Activated CD4-positive, alpha-beta T cell treated with anti-CD3 and anti-CD28 coated beads, Interleukin-2, amount 10 ng/mL, durations not matched to agents 24 days and 14 days (primary cell): ENCODE results near the gene PRKCH. TPM values are rescaled to one million over a fixed set of nuclear protein-coding genes. Genes with fewer than 3 reads are reported as not detected.

Experiments
- DNase-seq: peaks from one replicate; pipeline ENCODE4 v3.0.0; 2022
- H3K27ac Mint-ChIP-seq: one replicate; pipeline ENCODE4 v1.8.0; 2022; ENCODE audit warnings: mild to moderate bottlenecking, mixed read lengths
- H3K27me3 Mint-ChIP-seq: one replicate; pipeline ENCODE4 v1.8.0; 2022; ENCODE audit warnings: mixed read lengths
- H3K36me3 Mint-ChIP-seq: one replicate; pipeline ENCODE4 v1.8.0; 2022; ENCODE audit warnings: low read depth, mild to moderate bottlenecking, mixed read lengths
- H3K4me1 Mint-ChIP-seq: one replicate; pipeline ENCODE4 v1.8.0; 2021; ENCODE audit warnings: mixed read lengths
- H3K4me3 Mint-ChIP-seq: one replicate; pipeline ENCODE4 v1.8.0; 2022; ENCODE audit warnings: mild to moderate bottlenecking, moderate library complexity, mixed read lengths
- H3K9me3 Mint-ChIP-seq: one replicate; pipeline ENCODE4 v1.8.0; 2021; ENCODE audit warnings: mixed read lengths
- intact Hi-C: fragments of 100-400 bp; cut with micrococcal nuclease; formaldehyde crosslinking; loops from one replicate; pipeline ENCODE4 v1.15.1; 2023
- total RNA-seq: library from RNA; stranded (reverse); gene quantifications from 2 replicates; pipeline ENCODE4 v1.2.3, GENCODE V29; 2022

Gene PRKCH
- total RNA-seq, 1 donor from 2014 or later, result 118 TPM

DNA sequence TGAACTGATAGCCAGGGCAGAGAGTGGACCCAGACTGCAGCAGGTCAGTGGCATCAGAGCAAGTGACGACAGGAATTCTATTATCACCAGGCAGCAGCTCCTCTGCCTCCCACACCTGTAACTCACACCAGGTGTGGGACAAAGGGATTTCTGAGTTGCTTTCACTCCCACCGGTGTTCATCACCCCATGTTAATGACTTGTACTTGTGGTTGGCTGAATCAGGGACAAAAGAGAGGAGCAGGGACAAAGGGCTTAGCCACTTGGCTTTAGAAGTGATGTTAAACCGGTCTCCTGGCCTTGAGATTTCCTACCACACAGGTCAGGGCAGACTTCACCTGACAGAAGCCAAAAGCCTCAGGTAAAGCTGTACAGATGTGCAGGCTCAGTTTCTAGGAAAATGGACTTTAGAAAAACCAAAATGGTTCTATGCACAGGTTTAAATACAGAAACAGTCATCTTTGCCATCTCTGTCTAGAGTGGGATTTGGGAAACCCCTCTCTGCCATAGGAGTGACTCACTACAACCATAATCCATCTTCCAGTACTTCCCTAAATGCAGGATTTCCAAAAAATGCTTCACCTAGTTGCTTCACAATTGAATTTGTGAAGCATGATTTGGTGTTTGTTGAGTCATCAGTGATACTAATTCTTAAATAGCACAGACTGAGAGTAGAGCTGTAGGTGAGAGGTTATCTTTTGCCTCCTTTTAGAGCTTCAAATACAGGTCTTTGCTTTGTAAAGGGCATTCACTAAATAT, 158.5 kb downstream of the PRKCH start:
- intact Hi-C loops, result loop anchor here (1.0 to 10.0 kb wide), 2 partner anchors 23 to 85 kb away; no protein-coding TSS in a partner anchor
- H3K27me3 Mint-ChIP-seq, result no peaks in the 10 kb centered on the region
- peak overlapping the region; percentile 89 for H3K27ac Mint-ChIP-seq
- H3K4me1 Mint-ChIP-seq, result peaks cover 75% of the 10 kb centered on the region
- peak overlapping the region; percentile 74 for H3K4me3 Mint-ChIP-seq
- no peak for DNase-seq
- no peaks in the 10 kb centered on the region for H3K9me3 Mint-ChIP-seq
- peaks cover 40% of the 10 kb centered on the region for H3K36me3 Mint-ChIP-seq

DNA sequence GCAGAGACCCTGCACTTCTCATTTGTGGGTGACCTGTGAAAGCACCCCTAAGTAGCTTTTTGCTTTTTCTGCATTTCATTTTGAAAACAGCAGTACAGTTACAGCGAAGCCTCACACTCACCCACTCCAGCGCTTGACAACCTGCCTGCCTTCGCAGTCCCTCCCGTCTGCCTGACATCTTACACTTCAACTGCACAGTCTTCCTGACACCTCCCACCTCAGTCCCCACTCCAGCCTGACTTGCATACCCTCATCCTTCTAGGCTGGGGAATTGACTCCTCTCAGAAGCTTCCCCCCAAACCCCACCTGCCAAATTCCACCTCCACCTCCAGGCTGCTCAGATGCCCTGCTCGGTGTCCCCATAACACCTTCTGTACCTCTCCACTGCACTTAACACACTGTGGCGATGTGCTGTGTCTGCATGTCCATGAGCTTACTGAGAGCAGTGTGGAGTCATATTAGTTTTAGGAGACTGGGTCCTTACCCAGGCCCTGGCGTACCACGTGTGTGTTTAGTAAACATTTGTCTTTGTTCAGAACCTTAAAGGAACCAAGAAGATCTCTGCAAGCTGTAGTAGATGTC, 159.4 kb downstream of the PRKCH start:
- peaks cover 76% of the 10 kb centered on the region for H3K4me1 Mint-ChIP-seq
- H3K27me3 Mint-ChIP-seq, result no peaks in the 10 kb centered on the region
- intact Hi-C loops, result no loop called here
- H3K9me3 Mint-ChIP-seq, result no peaks in the 10 kb centered on the region
- H3K36me3 Mint-ChIP-seq, result peaks cover 47% of the 10 kb centered on the region
- no peak for DNase-seq
- peak overlapping the region; percentile 22 for H3K4me3 Mint-ChIP-seq
- H3K27ac Mint-ChIP-seq, result peak overlapping the region; percentile 89

DNA sequence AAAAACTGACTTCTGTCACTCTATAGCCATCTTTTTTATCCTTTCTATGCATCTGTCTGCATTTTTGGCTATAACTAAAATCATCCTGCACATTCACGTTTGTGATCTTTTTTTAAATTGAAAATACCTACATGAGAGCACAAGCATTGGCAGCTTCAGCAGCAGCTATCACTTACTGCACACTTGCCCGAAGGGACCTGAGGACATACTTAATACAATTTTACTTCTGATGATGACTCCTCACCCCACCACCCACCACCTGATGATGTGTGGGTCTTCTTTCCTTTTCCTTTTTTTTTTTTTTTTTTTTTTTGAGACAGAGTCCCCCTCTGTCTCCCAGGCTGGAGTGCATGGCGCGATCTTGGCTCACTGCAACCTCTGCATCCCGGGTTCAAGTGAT, 160.3 kb downstream of the PRKCH start:
- H3K9me3 Mint-ChIP-seq, result no peaks in the 10 kb centered on the region
- intact Hi-C loops, result no loop called here
- no peak for DNase-seq
- H3K27me3 Mint-ChIP-seq, result no peaks in the 10 kb centered on the region
- H3K27ac Mint-ChIP-seq, result peak overlapping the region; percentile 89
- H3K4me1 Mint-ChIP-seq, result peaks cover 74% of the 10 kb centered on the region
- peaks cover 52% of the 10 kb centered on the region for H3K36me3 Mint-ChIP-seq
- H3K4me3 Mint-ChIP-seq, result no peak overlapping the region

DNA sequence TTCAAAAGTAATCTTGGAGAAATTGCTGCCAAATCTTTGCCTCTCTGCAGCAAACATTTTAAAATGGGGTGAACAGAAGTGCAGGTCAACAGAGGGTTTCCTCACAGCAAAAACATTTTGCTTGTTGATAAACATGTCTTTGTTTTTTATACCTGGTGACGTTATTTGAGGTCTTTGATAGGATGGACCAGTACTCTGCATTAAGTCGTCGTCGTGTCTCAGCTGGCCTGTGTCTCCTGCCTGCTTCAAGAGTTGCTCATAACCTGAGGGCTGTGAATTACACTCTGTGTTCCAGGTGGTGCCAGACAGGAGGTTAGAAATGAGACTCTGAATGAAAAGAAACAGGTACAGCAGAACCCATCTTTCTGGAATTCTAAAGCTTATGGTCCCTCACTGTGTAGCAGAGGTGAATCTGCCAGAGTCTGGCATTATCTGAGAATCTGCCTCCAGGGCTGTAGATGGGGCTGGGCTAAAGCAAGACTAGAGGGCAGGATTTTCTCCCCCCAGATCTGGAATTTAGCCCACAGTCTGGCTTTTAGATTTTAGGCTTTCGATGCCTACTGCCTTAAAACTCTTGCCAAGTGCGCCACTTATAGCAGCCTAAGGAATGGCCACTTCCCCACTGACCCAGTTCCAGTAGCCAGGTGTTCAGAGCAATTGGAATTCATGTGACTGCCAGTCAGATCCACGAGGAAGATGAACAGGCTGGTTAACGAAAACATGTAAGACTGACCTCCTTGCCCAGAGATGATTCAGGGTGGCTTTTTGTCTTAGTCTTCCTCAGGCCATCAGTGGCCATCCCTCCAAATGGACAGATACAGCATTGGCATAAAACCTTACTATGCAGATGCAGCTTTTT, 161.2 kb downstream of the PRKCH start:
- intact Hi-C loops, result no loop called here
- no peak for DNase-seq
- H3K9me3 Mint-ChIP-seq, result no peaks in the 10 kb centered on the region
- H3K4me3 Mint-ChIP-seq, result no peak overlapping the region
- H3K36me3 Mint-ChIP-seq, result peaks cover 61% of the 10 kb centered on the region
- H3K27ac Mint-ChIP-seq, result peak overlapping the region; percentile 89
- peaks cover 70% of the 10 kb centered on the region for H3K4me1 Mint-ChIP-seq
- H3K27me3 Mint-ChIP-seq, result no peaks in the 10 kb centered on the region

DNA sequence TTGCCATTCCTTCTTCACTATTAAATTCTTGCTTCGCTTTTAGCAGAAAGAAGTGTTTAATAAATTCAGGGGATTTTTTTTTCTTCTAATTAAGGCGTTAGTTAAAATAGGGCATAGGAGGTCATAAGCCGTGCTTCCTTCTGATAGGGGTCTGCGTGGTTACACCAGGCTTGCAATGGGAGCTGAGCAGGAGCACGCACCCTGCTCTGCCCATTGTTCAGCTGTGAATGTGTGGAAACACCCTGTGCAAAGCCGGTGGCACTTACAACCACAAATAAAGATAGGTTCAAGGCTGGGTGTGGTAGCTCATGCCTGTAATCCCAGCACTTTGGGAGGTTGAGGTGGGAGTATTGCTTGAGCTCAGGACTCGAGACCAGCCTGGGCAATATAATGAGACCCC, 162.1 kb downstream of the PRKCH start:
- no peaks in the 10 kb centered on the region for H3K27me3 Mint-ChIP-seq
- peaks cover 60% of the 10 kb centered on the region for H3K36me3 Mint-ChIP-seq
- peaks cover 64% of the 10 kb centered on the region for H3K4me1 Mint-ChIP-seq
- H3K9me3 Mint-ChIP-seq, result no peaks in the 10 kb centered on the region
- no peak overlapping the region for H3K27ac Mint-ChIP-seq
- intact Hi-C loops, result no loop called here
- H3K4me3 Mint-ChIP-seq, result no peak overlapping the region
- DNase-seq, result no peak

DNA sequence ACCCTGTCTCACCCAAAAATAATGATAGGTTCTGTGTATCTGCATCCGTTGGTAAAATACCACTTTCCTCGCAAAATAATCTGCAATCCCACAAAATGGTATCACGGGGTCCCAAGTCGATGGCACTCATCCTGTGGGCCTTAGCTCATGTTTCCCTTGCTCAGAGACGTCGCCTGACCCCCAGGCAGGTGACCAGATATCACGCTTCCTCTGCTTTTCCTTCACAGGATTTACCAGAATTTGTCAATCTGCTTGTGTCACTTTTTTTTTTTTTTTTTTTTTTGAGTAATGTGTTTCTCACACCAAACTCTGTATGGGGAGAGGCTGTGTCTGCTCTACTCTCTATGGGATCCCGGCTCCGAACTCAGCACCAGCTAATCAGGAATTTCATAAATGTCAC, 162.7 kb downstream of the PRKCH start:
- Mint-ChIP-seq H3K36me3 (peaks cover 63% of the 10 kb centered on the region), H3K27ac (no peak overlapping the region), H3K4me1 (peaks cover 63% of the 10 kb centered on the region), H3K27me3 (no peaks in the 10 kb centered on the region), H3K4me3 (no peak overlapping the region), H3K9me3 (no peaks in the 10 kb centered on the region)
- intact Hi-C loops, result no loop called here
- no peak for DNase-seq

DNA sequence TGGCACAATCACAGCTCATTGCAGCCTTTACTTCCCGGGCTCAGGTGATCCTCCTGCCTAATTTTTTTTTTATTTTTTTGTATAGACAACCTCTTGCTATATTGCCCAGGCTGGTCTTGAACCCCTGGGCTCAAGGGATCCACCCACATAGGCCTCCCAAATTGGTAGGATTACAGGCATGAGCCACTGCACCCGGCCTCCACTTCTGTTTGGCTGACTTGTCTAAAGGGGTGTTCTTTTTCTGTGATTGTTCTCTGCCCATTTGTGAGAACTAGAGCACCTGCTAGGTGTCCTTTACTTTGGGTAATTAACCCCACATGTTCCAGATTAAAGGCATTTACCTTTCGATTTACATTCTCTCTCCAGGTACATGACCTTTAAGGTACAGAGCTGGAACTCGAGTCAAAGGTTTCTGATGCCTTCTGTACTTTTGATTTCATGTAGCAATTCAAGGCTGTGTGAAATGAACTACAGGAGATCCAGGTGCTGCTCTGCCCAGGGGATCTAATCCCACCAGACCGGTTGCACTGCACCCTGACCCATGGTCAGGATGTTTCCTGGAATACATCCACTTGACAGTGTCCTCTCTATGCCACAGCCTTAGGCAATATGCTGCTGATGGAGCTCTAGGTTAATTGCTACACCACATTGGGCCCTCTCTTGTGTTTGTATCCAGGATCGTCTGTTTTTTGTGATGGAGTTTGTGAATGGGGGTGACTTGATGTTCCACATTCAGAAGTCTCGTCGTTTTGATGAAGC, 163.6 kb downstream of the PRKCH start:
- H3K27ac Mint-ChIP-seq, result peak overlapping the region; percentile 72
- DNase-seq, result no peak
- no peaks in the 10 kb centered on the region for H3K27me3 Mint-ChIP-seq
- H3K9me3 Mint-ChIP-seq, result no peaks in the 10 kb centered on the region
- H3K4me1 Mint-ChIP-seq, result peaks cover 56% of the 10 kb centered on the region
- H3K4me3 Mint-ChIP-seq, result no peak overlapping the region
- peaks cover 70% of the 10 kb centered on the region for H3K36me3 Mint-ChIP-seq
- intact Hi-C loops, result no loop called here

DNA sequence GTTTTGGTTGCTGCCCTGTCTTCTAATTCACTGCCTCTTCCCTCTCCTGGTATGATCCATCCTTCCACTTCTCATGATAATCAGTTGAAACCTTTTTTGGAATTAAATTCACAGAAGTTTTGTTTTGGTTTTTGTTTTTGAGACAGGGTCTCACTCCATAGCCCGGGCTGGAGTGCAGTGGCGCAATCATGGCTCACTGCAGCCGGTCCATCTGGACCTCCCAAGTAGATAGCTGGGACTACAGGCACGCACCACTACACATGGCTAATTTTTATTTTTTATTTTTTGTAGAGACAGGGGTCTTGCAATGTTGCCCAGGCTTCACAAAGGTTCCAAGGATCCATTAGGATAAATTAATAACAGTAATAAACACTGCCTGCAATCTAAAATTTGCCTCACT, 164.3 kb downstream of the PRKCH start:
- H3K36me3 Mint-ChIP-seq, result peaks cover 75% of the 10 kb centered on the region

DNA sequence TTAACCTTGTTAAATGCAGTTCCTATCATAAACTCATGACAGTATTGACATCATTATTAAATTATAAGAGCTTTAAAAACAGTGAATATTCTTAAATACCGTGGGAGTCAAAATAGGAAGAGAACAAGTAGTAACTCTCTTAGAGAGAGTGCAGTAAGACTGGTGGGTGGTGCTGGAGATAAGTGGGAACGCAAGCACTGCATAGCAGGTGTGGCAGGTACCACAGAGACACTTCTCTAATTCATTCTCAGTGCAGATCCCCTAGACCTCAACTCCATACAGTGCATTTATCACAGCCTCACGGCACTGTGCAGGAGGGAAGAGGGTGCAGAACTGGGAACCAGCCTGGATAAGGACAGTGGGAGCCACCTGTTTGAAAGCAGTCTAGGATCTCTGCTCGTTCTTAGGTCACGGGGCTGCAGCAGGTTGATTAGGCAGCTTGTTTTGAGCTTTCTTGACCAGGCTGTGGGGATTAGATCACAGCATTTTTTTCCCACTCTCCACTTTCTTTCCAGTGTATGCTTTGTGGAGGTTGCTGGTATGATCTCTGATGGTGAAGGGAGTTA, 165.6 kb downstream of the PRKCH start:
- Mint-ChIP-seq H3K4me3 (no peak overlapping the region), H3K27me3 (no peaks in the 10 kb centered on the region), H3K36me3 (peaks cover 67% of the 10 kb centered on the region), H3K27ac (no peak overlapping the region), H3K4me1 (peaks cover 39% of the 10 kb centered on the region), H3K9me3 (no peaks in the 10 kb centered on the region)
- no peak for DNase-seq
- intact Hi-C loops, result no loop called here

More for the DNA sequence above, 164.3 kb downstream of the PRKCH start:
- no peaks in the 10 kb centered on the region for H3K9me3 Mint-ChIP-seq
- H3K4me3 Mint-ChIP-seq, result no peak overlapping the region
- peaks cover 50% of the 10 kb centered on the region for H3K4me1 Mint-ChIP-seq
- peak overlapping the region; percentile 72 for H3K27ac Mint-ChIP-seq
- no peaks in the 10 kb centered on the region for H3K27me3 Mint-ChIP-seq
- intact Hi-C loops, result no loop called here
- no peak for DNase-seq

DNA sequence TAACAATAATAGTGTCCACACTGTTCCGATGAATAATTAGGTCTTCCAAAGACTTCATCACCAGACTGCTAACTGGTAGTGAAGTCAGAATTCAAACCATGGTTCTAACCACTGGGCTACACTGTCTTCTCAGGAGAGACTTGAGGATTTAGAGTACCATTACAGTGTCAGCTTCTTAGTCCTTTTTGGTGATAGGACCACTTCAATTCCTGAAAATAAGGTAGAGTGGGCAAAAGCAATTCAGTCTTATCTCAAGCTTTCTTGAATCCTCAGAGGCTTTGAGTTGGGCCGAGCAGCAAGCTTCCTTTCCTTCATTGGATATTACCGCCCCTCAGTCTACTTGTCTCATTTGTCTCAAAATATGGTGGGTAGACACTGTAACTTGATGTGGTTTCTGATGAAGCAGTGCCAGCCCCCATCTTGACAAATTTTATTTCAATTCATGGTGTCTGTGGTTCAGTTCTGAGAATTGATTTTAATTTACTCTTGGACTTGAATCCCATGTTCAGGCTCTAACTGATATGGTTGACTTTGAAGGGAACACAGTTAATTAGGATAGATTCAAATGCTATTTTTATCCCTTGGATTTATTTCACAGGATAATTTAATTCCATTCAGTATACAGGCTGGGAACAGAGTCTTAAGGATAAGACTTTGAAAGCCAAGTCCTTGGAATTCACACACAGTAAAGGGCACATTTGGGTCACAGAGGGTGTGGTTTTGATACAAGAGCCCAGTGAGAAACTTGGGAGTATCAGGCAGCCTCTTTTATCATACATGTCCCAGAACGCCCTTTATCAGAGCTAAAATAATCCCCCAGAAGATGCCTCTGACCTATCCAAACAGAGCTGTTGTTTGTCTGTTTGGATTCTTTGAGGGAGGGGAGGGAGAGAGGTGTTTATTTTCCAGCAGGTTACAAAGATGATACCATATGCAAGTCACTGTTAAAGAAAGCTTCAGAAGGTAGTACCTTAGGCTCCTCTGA, 167.3 kb downstream of the PRKCH start:
- H3K4me1 Mint-ChIP-seq, result peaks cover 31% of the 10 kb centered on the region
- no peaks in the 10 kb centered on the region for H3K9me3 Mint-ChIP-seq
- H3K36me3 Mint-ChIP-seq, result peaks cover 56% of the 10 kb centered on the region
- H3K27me3 Mint-ChIP-seq, result no peaks in the 10 kb centered on the region
- no peak for DNase-seq
- H3K27ac Mint-ChIP-seq, result no peak overlapping the region
- H3K4me3 Mint-ChIP-seq, result no peak overlapping the region
- intact Hi-C loops, result no loop called here

DNA sequence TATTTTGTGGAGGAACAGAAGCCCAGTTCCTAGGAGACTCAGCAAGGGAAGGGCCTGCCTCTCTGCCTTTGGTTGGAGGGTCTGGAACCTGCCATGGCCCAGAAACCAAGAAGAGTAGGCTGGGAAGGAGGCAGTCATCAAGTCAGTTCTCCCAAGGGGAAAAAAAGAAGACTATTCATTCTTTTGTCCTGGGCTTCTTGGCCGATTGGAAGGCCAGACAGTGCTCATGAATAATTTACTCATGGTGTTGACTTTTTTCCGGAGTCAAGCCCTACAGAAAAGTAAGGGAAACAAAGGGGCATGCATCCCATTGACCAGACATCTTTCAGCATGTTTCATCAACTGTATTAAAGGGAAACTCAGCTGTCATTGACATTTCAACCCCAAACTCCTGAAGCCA, 168.1 kb downstream of the PRKCH start:
- Mint-ChIP-seq H3K27me3 (no peaks in the 10 kb centered on the region), H3K9me3 (no peaks in the 10 kb centered on the region), H3K27ac (peak overlapping the region; percentile 29), H3K36me3 (peaks cover 50% of the 10 kb centered on the region), H3K4me3 (no peak overlapping the region), H3K4me1 (peaks cover 25% of the 10 kb centered on the region)
- DNase-seq, result no peak
- intact Hi-C loops, result no loop called here

DNA sequence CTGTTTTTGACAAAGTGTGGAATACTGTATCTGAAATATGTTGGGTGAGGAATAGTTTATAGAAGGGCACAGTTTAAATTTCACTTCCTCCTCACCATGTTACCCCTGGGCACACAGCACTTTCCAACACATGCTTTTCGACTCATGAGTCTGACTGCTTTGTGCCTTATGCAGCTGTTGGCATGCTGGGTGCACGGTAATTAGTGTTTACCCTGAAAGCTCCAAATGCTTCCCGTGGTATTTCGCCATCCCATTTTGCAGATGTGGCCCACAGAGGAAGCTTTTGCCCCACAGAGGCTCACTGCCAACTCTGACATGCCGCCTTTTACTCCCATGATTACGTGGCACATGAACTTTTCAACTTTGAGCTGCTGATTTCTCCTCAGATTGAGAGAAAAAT, 168.6 kb downstream of the PRKCH start:
- no peaks in the 10 kb centered on the region for H3K27me3 Mint-ChIP-seq
- peaks cover 49% of the 10 kb centered on the region for H3K36me3 Mint-ChIP-seq
- intact Hi-C loops, result no loop called here
- no peaks in the 10 kb centered on the region for H3K9me3 Mint-ChIP-seq
- no peak for DNase-seq
- H3K4me1 Mint-ChIP-seq, result peaks cover 25% of the 10 kb centered on the region
- no peak overlapping the region for H3K27ac Mint-ChIP-seq
- H3K4me3 Mint-ChIP-seq, result no peak overlapping the region
